ENCODE data around the gene DIPK2B.

GRCh38 chrX:45230410-45230809 lies 29.7 kb upstream of the DIPK2B start:
- TF ChIP-seq CTCF (IDR thresholded peaks at IDR 0.05) = no peak
- TF ChIP-seq EP300 (IDR thresholded peaks at IDR 0.05) = no peak
- TF ChIP-seq POLR2AphosphoS5 (IDR thresholded peaks at IDR 0.05) = no peak
